Stimulated activated CD4-positive, alpha-beta T cell treated with anti-CD3 and anti-CD28 coated beads, Interleukin-4, amount 100 ng/mL, for 48 hours (primary cell): ENCODE measurements around the gene OPALIN.
A peak's percentile ranks its signal among the peaks of the same experiment; 100 is the strongest.

Experiments used
- DNase-seq, 2 donors: peaks; one replicate each; pipeline ENCODE4 v3.0.0-alpha.2; 2020; ENCODE audit warnings: low read depth in 2 of 2

OPALIN gene

DNA sequence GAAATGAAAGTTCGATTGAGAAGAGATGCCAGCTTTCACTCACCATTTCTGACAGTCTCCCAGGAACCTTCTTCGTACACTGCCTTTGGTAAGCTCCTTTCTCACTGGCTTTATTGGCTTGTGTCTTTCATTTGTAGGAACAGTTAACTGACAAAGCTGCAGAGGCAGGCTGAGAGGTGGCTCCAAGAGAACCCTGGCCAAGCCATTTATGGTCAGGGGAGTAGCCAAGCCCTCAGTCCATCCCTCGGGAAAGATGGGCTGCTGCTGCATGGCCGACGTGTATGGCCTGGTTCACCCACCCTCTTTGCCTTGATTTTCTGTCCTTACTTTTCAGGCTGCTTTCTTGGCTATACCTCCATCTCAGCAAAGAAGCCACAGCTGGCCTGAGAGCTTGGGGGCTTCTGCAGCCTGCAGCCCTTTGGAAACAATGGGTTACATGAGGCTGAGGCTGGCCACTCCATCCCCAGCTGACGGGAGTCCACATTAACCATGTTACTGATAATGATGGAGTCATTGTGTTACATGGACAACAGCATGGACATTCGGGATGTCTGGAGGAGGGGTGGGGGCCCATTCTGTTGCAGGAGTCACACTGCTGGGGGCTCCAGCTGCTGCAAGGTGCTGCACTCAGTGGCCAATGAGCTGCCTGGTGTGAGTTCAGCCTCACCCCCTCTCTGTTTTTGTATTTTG, at the start of gene OPALIN:
Gene OPALIN, minus strand, starts transcription at position 152 of the 690 bp plus-strand sequence. Its CDS starts 106 bp downstream, at position 46.
- no peak for DNase-seq

- DNase-seq = no peak
These were observed 49.4 kb upstream of the OPALIN start for GRCh38 chr10:96408201-96408600.

DNA sequence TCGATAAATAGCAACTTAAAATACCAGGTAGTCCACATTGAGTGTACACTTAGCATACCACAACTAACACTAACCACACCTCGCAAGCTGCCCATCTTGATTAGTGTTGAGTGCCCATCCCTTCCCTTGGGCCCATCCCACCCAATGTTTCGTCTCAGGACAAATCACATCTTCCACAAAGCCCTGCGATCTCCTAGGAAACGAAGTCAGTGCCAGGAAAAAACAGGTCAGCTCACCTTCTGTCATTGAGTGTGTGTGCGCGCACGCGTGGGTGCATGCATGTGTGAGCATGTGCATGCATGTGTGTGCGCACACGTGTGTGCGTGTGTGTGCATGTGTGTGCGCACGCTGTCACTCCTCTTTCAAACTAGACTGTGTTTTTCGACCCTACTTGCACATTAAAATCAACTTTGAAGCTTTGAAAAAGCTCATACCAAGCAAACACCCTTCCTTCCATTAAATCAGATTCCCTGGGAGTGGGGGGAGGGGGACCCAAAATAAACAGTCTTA, 48.8 kb upstream of the OPALIN start:
- no peak for DNase-seq

GRCh38 chr10:96406091-96406490, 47.3 kb upstream of the OPALIN start:
- no peak for DNase-seq

DNA sequence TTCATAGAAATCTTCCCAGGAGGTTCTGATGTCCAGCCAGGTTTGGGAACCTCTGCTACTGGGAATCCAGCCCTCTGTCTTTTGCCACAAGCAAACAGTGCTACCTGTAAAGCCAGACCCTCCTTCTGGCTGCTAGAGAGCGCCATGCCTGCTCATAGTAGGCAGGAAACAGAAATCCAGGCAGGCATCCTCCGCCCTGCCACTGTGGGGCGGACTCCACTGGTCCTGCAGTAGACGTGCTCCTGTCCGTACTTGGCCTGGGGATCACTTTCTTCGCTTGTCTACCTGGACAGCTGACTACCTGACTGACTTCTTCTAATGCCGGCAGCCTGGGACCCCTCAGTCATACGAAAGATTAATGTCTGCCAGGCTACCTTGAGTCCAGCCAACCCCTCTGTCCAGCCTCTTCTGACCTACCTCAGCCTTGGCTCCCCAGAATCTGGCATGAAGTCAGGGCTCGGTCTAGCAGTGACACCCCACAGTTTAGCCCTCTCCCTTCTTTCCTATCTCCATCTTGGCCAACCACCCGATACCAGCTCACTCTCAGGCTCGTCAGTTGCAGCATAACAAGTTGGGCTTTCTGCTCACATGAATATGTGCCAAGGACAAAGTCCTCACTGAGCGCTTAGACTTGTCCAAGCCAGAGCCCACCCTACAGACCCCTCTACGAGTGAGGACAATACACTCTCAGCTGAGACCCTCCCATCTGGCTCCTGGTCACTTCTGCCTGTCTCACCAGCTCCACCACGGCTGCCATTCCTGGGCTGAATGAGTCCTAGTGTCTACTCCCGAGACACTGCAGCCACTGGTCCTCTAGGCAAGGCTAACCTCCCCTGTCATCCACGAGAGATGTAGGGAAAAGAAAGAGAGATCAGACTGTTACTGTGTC, 43.9 kb upstream of the OPALIN start:
- DNase-seq = no peak

GRCh38 chr10:96401036-96401435, 42.2 kb upstream of the OPALIN start:
- DNase-seq = no peak

DNA sequence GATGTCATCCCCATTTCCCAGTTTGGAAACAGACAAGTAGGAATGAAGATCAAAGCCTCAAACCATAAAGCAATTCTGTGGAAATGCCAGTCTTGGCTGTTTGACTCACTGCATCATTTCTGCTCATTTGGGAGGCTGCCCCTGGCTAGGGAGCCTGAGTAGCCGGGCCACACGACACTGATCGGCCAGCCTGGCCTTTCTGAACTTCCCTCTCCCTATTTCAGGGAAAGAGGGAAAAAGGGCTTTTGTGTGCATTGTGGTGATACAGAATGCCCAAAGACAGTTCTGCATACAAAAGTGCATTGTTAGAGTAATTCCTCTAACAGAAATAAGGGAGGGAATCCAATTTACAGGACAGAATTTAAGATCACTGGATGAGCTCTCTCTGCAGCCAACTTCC, 41.7 kb upstream of the OPALIN start:
- DNase-seq = no peak

DNA sequence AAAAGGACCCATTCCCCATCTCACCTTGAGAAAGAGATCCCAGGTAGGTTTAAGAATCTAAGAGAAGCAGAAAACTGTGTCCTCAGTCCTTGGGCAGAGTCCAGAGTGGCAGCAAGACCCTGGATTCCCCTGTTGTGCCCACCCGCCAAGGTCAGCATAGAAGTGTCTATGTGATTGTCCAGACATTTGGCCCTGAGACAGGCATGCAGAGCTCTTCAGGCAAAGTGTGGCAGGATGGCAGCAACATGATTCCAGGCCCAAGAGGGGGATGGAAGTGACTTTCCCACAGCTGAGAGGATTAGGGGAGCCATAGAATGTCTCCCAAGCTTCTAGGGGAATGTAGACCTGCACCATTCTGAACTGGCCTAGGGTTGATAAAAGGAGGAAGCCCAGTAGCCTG, 39.1 kb upstream of the OPALIN start:
- DNase-seq = no peak

DNA sequence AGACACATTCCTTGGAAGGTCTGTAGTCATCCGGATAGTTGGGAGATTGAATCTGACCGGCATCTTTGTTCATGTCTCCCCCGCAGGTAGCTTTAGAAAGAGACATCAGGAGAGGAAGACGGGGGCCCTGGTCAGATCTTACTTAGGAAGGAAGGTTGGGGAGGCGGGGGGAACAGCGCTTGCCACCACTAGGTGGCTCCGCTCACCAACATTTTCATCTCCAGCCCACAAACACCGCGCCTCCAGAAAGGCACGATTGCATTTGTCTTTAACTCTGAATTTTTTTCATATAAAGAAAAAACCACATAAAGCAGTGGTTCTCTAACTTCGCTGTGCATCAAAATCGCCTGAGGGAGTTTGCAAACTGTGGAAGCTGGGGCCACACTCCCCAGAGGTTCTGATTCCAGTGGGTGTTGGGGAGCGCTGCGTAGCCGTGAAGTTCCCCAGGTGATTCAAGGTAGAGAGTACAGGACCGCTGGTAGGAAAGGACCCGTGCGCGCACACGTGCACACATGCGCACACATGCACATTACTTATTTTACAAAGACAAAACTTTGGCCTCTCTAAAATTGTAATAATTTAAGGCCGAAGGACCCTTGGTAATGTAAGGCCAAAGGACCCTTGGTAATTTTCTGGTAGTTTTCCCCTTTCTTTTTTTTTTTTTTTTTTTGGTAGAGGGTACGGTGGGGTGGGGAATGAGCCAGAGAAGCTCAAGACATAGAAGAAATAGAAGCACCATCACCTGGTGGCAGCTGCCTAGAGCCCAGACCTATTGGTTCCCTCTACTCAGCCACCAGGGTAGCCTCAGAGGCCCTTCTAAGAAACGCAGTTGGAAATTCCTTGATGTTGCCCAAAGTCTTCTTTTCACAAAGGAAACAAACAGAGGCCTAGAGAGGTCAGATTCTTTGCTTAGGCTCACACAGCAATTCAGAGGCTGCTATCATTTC, 37.4 kb upstream of the OPALIN start:
- DNase-seq = peak; percentile 48 to 56

DNA sequence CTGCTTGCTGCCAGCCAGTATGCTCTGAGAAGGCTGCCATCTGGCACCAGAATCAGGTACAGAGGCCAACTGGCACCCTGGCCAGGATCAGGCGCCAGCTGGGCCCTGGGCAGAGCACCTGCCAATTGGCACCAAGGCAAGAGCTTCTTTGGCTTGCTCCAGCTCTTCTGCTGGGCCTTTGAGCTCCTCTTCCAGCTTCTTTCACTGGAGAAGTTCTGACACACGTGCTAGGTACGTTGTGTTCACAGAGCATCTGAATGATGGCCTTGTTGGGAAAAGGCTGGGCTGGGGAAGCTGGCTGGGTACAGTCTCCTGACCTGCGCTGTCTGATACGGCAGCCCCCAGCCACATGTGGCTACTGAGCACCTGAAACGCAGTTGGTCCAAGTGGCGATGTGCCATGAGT, 31.7 kb upstream of the OPALIN start:
- DNase-seq = no peak

DNA sequence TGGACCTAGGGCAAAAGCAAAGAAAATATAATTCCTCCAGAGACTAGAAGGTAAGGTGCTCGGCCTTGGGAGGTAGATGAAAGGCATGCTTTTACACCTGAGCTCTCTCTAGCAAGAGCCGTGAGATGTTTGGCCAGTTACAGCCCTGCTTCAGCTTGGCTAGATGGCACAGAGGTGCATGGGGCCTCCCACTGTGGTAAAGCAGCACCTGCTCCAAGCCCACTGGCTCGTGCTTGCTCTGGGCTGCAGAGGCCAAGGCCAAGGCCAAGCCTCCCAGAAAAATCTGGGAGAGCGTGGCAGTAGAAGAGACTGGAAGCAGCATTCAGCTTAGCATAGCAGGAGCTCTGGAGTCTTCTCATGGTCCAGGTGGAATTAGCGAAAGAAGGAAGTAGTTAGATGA, 31.0 kb upstream of the OPALIN start:
- DNase-seq = no peak

- DNase-seq = no peak
These were observed 28.8 kb upstream of the OPALIN start for GRCh38 chr10:96387601-96388000.

GRCh38 chr10:96387161-96387560, 28.4 kb upstream of the OPALIN start:
- DNase-seq = no peak

- no peak for DNase-seq
These were observed 25.7 kb upstream of the OPALIN start for GRCh38 chr10:96384506-96384905.

DNA sequence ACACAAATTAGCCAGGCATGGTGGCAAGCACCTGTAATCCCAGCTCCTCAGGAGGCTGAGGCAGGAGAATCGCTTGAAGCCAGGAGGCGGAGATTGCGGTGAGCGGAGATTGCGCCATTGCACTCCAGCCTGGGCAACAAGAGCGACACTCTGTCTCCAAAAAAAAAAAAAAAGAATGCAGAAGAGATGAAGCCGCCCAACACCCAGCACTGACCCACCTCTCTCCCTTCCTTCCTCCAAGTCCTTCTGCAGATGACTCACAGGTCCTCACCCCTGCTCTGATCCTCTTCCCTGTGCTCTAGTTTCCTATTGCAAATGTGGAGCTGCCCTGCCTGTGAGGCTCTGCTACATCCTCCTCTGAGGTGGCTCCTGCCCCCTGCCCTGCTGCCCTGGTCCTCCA, 22.0 kb upstream of the OPALIN start:
- DNase-seq = no peak

DNA sequence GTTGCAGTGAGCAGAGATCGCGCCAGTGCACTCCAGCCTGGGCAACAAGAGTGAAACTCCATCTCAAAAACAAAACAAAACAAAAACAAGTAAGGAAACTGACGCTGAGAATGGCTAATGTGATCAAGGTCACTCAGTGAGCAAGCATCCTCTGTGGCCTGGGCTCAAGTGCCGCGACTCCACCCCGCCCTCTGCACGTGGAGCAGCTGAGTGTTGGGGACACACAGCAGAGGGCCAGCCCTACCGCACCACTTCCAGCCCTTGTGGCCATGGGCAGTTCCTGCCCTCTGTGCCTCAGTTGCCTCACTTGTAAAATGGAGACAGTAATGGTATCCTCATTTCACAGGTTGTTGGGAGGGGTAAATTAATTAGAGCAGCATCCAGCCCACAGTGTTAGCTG, 21.0 kb upstream of the OPALIN start:
- DNase-seq = no peak

GRCh38 chr10:96378741-96379140, 19.9 kb upstream of the OPALIN start:
- no peak for DNase-seq

DNA sequence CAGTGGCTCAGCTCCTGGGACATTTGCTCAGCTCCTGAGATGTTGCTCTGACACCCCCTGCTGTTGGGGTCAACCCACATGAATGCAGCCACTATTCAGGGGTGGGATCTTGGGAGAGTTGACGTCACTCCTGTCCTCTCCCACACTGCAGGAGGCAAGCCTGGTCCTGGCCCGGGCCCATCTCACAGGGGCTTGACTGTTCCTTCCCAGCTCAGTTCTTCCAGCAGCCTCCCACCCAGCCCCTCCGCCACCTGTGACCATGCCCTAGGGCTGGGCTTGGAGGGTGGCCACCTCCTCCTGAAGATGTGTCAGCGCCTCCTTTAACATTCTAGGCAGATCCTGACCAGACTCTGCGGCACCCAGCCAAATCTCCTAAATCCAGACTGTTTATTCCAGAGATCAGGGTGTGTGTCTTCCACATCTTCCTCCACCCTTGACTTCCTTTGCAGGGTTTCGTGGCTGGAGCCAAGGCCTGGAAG, 19.1 kb upstream of the OPALIN start:
- DNase-seq = no peak

DNA sequence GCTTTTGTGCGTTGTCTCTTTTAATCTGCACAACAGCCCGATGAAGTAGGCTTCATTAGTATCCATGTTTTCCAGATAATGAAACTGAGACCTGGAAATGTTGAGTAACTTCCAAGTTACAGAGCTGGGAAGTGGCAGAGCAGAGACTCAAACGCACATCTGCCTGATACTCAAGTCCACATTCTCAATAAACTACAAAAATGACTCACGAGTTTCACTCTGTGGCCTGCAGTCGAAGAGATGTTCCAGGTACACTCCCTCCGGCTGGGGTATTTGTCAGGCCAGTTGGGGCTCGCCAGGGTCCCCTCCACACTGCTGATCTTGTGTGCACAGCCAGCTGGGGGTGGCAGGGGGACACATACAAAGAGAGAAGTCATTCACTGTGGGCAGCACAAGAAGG, 17.7 kb upstream of the OPALIN start:
- DNase-seq = no peak

GRCh38 chr10:96374985-96375830, 16.4 kb upstream of the OPALIN start:
- DNase-seq = peak; percentile 69 to 75

GRCh38 chr10:96374639-96374984, 15.8 kb upstream of the OPALIN start:
- DNase-seq = no peak
